GM19455 (cell line): ENCODE data around the gene PCDHB13.
"Not testable (repeated sequence)": the region's sequence is repeated elsewhere in the genome, so short reads cannot be mapped to it uniquely, and the experiment has no call there.

ENCODE experiments used
- ATAC-seq: cut with Tn5 transposase; IDR thresholded peaks from one replicate; pipeline ENCODE4 v1.9.1; 2021; ENCODE audit not compliant: unreplicated experiment

Gene PCDHB13

DNA sequence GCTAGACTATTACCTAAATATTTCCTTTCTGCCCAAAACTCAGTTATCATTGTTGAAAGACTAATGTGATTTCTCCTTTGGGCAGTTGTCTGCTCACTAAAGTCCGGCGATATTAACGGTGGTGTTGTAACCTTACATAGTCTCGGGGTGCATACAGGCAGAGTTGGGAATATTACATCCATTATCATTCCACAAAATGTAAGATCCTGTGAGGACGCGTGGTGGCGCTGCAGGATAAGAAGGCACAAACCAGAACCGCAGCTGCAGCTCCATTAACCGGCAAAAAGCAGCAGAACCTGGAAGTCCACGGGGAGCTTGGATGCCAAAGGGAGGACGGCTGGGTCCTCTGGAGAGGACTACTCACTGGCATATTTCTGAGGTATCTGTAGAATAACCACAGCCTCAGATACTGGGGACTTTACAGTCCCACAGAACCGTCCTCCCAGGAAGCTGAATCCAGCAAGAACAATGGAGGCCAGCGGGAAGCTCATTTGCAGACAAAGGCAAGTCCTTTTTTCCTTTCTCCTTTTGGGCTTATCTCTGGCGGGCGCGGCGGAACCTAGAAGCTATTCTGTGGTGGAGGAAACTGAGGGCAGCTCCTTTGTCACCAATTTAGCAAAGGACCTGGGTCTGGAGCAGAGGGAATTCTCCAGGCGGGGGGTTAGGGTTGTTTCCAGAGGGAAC lies at the start of gene PCDHB13:
Gene PCDHB13 (plus strand): TSS at position 264 of the 684 bp plus-strand sequence. CDS start 205 bp downstream, at position 469.
- not testable (repeated sequence) for ATAC-seq

DNA sequence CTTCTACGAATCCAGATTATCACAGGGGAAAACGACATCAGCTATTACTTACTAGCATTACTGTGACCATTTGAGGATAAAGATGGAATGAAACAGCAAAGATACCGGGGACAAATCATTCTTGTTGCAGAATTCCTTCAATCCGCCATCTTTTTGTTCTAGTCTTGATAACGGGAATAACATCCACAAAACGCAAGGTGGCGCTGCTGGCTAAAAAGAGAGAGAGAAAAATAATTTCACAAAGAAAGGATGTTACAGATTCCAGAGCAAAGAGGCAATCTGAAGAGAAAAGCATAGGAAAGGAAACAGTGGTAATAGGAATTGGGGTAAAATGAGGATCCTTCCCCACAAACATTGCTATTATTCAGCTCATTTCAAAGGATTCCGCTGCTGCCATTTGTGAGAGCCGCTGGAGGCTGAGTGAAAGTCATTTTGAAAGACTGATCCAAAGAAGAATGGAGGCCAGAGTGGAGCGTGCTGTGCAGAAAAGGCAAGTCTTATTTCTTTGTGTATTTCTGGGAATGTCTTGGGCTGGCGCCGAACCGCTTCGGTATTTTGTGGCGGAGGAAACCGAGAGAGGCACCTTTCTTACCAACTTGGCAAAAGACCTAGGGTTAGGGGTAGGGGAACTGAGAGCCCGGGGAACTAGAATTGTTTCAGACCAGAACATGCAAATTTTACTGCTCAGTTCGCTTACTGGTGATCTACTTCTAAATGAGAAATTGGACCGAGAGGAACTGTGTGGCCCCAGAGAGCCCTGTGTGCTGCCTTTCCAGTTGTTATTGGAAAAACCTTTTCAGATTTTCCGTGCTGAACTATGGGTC lies 41.1 kb upstream of the PCDHB13 start, which contains the start of gene PCDHB7:
Gene PCDHB7 (plus strand): TSS at position 264 of the 824 bp plus-strand sequence. CDS start 192 bp downstream, at position 456.
- ATAC-seq = no peak

DNA sequence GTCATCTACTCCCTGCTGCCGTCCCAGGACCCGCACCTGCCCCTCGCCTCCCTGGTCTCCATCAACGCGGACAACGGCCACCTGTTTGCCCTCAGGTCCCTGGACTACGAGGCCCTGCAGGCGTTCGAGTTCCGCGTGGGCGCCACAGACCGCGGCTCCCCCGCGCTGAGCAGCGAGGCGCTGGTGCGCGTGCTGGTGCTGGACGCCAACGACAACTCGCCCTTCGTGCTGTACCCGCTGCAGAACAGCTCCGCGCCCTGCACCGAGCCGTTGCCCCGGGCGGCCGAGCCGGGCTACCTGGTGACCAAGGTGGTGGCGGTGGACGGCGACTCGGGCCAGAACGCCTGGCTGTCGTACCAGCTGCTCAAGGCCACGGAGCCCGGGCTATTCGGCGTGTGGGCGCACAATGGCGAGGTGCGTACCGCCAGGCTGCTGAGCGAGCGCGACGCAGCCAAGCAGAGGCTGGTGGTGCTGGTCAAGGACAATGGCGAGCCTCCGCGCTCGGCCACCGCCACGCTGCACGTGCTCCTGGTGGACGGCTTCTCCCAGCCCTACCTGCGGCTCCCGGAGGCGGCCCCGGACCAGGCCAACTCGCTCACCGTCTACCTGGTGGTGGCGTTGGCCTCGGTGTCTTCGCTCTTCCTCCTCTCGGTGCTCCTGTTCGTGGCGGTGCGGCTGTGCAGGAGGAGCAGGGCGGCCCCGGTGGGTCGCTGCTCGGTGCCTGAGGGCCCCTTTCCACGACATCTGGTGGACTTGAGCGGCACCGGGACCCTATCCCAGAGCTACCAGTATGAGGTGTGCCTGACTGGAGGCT lies 39.2 kb upstream of the PCDHB13 start:
- not testable (repeated sequence) for ATAC-seq

DNA sequence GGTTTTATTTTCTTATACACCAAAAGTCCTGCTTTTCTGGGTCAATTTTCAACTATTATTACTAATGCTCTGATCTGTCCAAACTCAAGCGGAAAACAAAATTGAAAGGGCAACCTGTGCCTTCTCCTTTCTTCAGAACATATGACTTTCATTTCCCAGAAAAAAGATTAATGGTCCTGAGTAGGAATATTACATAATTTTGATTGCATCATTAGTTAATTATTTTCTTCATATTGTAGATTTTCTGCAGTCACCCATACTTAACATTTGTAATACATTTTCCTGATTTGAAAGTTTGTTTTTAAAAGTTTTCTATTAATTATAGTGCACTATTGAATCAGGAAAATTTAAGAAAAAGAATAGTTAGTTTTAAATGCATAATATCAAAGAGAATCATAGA lies 37.8 kb upstream of the PCDHB13 start:
- ATAC-seq = no peak

DNA sequence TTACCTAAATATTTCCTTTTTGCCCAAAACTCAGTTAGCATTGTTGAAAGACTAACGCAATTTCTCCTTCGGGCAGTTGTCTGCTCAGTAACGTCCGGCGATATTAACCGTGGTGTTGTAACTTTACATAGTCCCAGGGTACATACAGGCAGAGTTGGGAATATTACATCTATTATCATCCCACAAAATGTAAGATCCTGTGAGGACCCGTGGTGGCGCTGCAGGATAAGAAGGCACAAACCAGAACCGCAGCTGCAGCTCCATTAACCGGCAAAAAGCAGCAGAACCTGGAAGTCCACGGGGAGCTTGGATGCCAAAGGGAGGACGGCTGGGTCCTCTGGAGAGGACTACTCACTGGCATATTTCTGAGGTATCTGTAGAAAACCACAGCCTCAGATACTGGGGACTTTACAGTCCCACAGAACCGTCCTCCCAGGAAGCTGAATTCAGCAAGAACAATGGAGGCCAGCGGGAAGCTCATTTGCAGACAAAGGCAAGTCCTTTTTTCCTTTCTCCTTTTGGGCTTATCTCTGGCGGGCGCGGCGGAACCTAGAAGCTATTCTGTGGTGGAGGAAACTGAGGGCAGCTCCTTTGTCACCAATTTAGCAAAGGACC lies 36.0 kb upstream of the PCDHB13 start, which contains the start of gene PCDHB8:
Gene PCDHB8 (plus strand): TSS at position 214 of the 615 bp plus-strand sequence. CDS start 245 bp downstream, at position 459.
- ATAC-seq = not testable (repeated sequence)

DNA sequence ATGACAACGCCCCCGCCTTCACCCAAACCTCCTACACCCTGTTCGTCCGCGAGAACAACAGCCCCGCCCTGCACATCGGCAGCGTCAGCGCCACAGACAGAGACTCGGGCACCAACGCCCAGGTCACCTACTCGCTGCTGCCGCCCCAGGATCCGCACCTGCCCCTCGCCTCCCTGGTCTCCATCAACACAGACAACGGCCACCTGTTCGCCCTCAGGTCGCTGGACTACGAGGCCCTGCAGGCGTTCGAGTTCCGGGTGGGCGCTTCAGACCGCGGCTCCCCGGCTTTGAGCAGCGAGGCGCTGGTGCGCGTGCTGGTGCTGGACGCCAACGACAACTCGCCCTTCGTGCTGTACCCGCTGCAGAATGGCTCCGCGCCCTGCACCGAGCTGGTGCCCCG lies 34.3 kb upstream of the PCDHB13 start:
- not testable (repeated sequence) for ATAC-seq

DNA sequence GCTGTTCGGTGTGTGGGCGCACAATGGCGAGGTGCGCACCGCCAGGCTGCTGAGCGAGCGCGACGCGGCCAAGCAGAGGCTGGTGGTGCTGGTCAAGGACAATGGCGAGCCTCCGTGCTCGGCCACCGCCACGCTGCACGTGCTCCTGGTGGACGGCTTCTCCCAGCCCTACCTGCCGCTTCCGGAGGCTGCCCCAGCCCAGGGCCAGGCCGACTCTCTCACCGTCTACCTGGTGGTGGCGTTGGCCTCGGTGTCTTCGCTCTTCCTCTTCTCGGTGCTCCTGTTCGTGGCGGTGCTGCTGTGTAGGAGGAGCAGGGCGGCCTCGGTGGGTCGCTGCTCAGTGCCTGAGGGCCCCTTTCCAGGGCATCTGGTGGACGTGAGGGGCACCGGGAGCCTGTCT lies 33.8 kb upstream of the PCDHB13 start:
- not testable (repeated sequence) for ATAC-seq

DNA sequence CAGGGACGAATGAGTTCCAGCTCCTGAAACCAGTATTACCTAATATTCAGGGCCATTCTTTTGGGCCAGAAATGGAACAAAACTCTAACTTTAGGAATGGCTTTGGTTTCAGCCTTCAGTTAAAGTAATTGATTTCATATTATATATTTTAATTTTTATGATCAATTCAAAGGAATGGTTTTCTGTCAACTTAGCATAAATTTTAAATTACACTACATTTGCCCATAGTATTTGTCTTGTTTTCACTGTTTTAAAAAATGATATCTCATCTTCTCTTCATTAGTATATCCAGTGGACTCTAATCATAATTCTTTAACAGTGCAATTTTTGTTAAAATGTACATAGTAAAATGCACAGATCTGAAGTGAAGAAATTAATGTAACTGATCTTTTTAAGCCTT lies 33.4 kb upstream of the PCDHB13 start:
- no peak for ATAC-seq

DNA sequence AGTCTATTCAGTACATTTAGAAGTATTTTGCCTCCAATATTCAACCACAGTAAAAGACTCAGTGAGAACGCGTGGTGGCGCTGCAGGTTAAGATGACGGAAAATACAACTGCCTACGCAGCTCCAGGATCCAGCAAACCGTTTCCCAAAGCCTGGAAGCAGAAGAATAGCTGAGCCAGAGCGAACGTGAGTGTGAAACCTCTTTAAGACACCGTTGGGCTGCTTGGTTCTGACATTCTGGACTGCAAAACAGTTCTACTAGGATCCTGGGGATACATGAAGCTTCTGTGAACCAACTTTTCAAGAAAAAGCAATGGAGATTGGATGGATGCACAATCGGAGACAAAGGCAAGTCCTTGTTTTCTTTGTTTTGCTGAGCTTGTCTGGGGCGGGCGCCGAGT lies 31.5 kb upstream of the PCDHB13 start, which contains the start of gene PCDHB16:
Gene PCDHB16 (plus strand): TSS at position 140 of the 400 bp plus-strand sequence. CDS start 173 bp downstream, at position 313.
- ATAC-seq = no peak

DNA sequence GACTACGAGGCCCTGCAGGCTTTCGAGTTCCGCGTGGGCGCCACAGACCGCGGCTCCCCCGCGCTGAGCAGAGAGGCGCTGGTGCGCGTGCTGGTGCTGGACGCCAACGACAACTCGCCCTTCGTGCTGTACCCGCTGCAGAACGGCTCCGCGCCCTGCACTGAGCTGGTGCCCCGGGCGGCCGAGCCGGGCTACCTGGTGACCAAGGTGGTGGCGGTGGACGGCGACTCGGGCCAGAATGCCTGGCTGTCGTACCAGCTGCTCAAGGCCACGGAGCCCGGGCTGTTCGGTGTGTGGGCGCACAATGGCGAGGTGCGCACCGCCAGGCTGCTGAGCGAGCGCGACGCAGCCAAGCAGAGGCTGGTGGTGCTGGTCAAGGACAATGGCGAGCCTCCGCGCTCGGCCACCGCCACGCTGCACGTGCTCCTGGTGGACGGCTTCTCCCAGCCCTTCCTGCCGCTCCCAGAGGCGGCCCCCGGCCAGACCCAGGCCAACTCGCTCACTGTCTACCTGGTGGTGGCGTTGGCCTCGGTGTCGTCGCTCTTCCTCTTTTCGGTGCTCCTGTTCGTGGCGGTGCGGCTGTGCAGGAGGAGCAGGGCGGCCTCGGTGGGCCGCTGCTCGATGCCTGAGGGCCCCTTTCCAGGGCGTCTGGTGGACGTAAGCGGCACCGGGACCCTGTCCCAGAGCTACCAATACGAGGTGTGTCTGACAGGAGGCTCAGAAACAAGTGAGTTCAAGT lies 29.4 kb upstream of the PCDHB13 start:
- not testable (repeated sequence) for ATAC-seq

DNA sequence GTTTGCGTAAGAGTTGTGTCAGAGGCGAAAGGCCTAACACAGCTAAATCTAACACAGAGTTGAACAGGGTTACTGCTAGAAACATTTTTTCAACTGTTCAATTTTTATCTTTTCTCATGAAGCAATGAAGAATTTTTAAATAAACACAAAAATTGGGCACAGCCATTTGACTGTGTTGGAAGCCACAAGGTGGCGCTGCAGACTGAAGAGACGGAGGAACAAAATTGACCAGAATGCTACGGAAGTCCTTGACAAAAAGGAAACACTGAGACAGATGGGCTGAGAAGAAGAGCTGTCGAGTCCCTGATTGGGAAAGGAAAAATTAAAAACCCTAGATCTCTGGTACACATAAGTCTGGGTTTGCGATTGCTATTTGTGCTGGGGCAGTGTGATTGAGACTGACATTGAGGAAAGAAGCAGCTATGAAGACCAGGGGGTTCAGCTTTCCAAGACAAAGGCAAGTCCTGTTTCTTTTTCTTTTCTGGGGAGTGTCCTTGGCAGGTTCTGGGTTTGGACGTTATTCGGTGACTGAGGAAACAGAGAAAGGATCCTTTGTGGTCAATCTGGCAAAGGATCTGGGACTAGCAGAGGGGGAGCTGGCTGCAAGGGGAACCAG lies 26.7 kb upstream of the PCDHB13 start, which contains the start of gene PCDHB9:
Gene PCDHB9 (plus strand): TSS at position 265 of the 616 bp plus-strand sequence. CDS start 158 bp downstream, at position 423.
- ATAC-seq = no peak

DNA sequence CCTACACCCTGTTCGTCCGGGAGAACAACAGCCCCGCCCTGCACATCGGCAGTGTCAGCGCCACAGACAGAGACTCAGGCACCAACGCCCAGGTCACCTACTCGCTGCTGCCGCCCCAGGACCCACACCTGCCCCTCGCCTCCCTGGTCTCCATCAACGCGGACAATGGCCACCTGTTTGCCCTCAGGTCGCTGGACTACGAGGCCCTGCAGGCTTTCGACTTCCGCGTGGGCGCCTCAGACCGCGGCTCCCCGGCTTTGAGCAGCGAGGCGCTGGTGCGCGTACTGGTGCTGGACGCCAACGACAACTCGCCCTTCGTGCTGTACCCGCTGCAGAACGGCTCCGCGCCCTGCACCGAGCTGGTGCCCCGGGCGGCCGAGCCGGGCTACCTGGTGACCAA lies 25.0 kb upstream of the PCDHB13 start:
- ATAC-seq = not testable (repeated sequence)

DNA sequence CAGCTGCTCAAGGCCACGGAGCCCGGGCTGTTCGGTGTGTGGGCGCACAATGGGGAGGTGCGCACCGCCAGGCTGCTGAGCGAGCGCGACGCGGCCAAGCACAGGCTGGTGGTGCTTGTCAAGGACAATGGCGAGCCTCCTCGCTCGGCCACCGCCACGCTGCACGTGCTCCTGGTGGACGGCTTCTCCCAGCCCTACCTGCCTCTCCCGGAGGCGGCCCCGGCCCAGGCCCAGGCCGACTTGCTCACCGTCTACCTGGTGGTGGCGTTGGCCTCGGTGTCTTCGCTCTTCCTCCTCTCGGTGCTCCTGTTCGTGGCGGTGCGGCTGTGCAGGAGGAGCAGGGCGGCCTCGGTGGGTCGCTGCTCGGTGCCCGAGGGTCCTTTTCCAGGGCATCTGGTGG lies 24.6 kb upstream of the PCDHB13 start:
- not testable (repeated sequence) for ATAC-seq

DNA sequence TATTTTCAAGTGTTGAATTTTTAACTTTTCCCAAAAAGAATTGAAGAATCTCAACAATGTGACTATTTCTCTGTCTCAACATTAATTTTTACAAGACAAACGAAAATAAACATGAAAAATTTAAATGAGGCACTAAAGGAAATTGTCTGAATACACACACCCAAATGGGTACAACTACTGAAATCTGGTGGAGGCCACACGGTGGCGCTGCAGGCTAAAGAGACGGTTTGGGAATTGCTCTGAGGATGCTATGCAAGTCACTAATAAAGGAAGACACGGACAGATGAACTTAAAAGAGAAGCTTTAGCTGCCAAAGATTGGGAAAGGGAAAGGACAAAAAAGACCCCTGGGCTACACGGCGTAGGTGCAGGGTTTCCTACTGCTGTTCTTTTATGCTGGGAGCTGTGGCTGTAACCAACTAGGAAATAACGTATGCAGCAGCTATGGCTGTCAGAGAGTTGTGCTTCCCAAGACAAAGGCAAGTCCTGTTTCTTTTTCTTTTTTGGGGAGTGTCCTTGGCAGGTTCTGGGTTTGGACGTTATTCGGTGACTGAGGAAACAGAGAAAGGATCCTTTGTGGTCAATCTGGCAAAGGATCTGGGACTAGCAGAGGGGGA lies 21.5 kb upstream of the PCDHB13 start, which contains the start of gene PCDHB10:
Gene PCDHB10 (plus strand): TSS at position 244 of the 616 bp plus-strand sequence. CDS start 200 bp downstream, at position 444.
- no peak for ATAC-seq

DNA sequence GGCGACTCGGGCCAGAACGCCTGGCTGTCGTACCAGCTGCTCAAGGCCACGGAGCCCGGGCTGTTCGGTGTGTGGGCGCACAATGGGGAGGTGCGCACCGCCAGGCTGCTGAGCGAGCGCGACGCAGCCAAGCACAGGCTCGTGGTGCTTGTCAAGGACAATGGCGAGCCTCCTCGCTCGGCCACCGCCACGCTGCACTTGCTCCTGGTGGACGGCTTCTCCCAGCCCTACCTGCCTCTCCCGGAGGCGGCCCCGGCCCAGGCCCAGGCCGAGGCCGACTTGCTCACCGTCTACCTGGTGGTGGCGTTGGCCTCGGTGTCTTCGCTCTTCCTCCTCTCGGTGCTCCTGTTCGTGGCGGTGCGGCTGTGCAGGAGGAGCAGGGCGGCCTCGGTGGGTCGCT lies 19.4 kb upstream of the PCDHB13 start:
- not testable (repeated sequence) for ATAC-seq

DNA sequence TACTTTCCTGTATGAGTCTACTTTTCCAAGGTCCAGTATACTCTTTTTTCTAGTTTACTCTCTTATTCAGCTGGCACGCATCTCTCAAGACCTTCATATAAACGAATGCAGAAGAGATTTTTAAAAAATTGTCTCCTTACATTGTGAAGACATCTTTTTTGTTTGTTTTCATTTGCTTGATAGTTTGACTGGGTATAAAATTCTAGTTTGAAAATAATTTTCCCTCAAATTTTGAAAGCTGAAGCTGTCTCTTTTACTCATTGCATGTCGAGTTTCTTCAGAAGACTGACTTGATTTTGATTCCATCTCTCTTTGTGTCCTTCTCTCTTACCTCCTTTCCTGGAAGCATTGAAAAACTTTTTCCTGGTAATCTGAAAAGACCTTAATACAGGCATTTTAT lies 17.4 kb upstream of the PCDHB13 start:
- no peak for ATAC-seq

DNA sequence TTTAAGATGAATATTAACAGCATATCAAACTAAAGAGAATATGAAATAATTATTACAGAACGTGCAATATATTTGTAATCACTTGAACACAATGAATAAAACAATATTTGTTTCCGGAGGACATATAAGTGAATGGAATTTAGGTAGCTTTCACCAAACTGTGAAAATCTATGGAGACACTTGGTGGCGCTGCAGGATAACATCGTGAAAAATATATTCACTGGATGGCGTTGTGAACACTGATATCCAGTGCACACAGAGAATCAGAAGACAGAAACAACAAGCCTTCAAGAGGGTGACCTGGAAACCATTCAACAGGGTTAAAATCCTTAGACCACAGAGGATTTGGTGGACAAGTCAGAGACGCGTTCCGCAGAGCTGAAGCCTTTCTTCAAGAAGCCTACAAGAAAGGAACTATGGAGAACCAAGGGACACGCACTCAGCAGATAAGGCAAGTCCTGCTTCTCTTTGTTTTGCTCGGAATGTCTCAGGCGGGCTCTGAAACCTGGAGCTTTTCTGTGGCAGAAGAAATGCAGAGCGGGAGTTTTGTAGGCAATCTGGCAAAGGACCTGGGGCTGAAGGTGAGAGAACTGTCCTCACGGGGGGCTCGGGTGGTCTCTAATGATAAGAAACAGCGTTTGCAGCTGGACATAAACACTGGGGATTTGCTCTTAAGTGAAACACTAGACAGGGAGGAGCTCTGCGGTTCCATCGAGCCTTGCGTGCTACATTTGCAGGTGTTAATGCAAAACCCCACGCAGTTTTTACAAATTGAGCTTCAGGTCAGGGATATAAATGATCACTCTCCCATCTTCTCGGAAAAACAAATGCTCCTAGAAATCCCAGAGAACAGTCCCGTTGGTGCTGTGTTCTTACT lies 14.1 kb upstream of the PCDHB13 start, which contains the start of gene PCDHB11:
Gene PCDHB11 (plus strand): TSS at position 269 of the 877 bp plus-strand sequence. CDS start 148 bp downstream, at position 417.
- no peak for ATAC-seq
